MCF 10A (cell line): ENCODE data around the gene KLHL7. TPM values are rescaled to one million over a fixed set of nuclear protein-coding genes. Genes with fewer than 3 reads are reported as not detected.

Source experiments
- Bru-seq: library from RNA; stranded (reverse); fragments of 400-500 nt; gene quantifications from one replicate; lab custom pipeline; 2021; lab: Mats Ljungman, UMichigan
- BruChase-seq, 2 experiments: library from RNA; stranded (reverse); fragments of 400-500 nt; gene quantifications; one replicate each; lab custom pipeline; 2021; lab: Mats Ljungman, UMichigan
- BruUV-seq: library from RNA; stranded (reverse); fragments of 400-500 nt; replicated peaks from 2 replicates; lab custom pipeline; 2021; lab: Mats Ljungman, UMichigan
- CTCF ChIA-PET: fragments of 300-600 bp; sonication (Branson Sonifier 250); formaldehyde crosslinking; extraction: SDS; loops from one replicate; lab custom pipeline; 2021; ENCODE audit warnings: antibody characterized with exemption, inconsistent platforms; lab: Yijun Ruan, JAX
- POLR2A ChIA-PET: fragments of 300-600, 350-650 bp; sonication (Branson Sonifier 250); formaldehyde crosslinking; extraction: SDS; loops from one replicate; lab custom pipeline; 2020; ENCODE audit warnings: antibody characterized with exemption, inconsistent platforms; lab: Yijun Ruan, JAX
- DNase-seq: peaks from one replicate; pipeline ENCODE4 v3.0.0-alpha.2; 2018; ENCODE audit not compliant: unreplicated experiment
- H3K27ac Mint-ChIP-seq: one replicate; pipeline ENCODE4 v1.8.0; 2022; ENCODE audit warnings: mild to moderate bottlenecking, low read depth, mixed read lengths; ENCODE audit not compliant: unreplicated experiment
- H3K27me3 Mint-ChIP-seq: one replicate; pipeline ENCODE4 v1.8.0; 2022; ENCODE audit warnings: mixed read lengths; ENCODE audit not compliant: insufficient read depth, unreplicated experiment
- H3K36me3 Mint-ChIP-seq: one replicate; pipeline ENCODE4 v1.8.0; 2022; ENCODE audit warnings: mild to moderate bottlenecking, moderate library complexity, mixed read lengths; ENCODE audit not compliant: insufficient read depth, unreplicated experiment
- H3K4me1 Mint-ChIP-seq: one replicate; pipeline ENCODE4 v1.8.0; 2022; ENCODE audit warnings: mixed read lengths; ENCODE audit not compliant: insufficient read depth, unreplicated experiment
- H3K4me3 Mint-ChIP-seq: one replicate; pipeline ENCODE4 v1.8.0; 2022; ENCODE audit warnings: mild to moderate bottlenecking, moderate library complexity, mixed read lengths; ENCODE audit not compliant: unreplicated experiment
- H3K9me3 Mint-ChIP-seq: one replicate; pipeline ENCODE4 v1.8.0; 2022; ENCODE audit warnings: mixed read lengths; ENCODE audit not compliant: unreplicated experiment
- intact Hi-C: fragments of 100-400 bp; cut with micrococcal nuclease; formaldehyde crosslinking; loops from 2 replicates; pipeline ENCODE4 v1.14.1; 2022
- long read RNA-seq: library from polyadenylated mRNA; stranded (forward); transcript quantifications from one replicate; pipeline ENCODE4 v2.0.0, GENCODE V29; 2022
- total RNA-seq: library from RNA; stranded (reverse); gene quantifications from 2 replicates; pipeline ENCODE4 v1.2.3, GENCODE V29; 2022
- TF ChIP-seq, protein P1 (sequence below): fragments of 200-600 bp; IDR thresholded peaks from one replicate; pipeline ENCODE4 v1.8.0; 2022; ENCODE audit warnings: antibody characterized with exemption, mild to moderate bottlenecking; ENCODE audit not compliant: unreplicated experiment

The KLHL7 gene, protein sequence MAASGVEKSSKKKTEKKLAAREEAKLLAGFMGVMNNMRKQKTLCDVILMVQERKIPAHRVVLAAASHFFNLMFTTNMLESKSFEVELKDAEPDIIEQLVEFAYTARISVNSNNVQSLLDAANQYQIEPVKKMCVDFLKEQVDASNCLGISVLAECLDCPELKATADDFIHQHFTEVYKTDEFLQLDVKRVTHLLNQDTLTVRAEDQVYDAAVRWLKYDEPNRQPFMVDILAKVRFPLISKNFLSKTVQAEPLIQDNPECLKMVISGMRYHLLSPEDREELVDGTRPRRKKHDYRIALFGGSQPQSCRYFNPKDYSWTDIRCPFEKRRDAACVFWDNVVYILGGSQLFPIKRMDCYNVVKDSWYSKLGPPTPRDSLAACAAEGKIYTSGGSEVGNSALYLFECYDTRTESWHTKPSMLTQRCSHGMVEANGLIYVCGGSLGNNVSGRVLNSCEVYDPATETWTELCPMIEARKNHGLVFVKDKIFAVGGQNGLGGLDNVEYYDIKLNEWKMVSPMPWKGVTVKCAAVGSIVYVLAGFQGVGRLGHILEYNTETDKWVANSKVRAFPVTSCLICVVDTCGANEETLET
- total RNA-seq, result 17.9 and 19.1 TPM in 2 replicates
- Bru-seq, nascent RNA, result percentile 54 among the genes with signal in this experiment
- BruChase-seq, experiment 1, labeled RNA remaining after a 6-hour chase, result percentile 58 among the genes with signal in this experiment
- percentile 57 among the genes with signal in this experiment for BruChase-seq, experiment 2, labeled RNA remaining after a 2-hour chase
- long read RNA-seq, full-length matches to known transcripts, result 36 of 44 reads
- long read RNA-seq, partial matches to known transcripts, result 2 of 44 reads
- long read RNA-seq, other reads (novel, unspliced or antisense), result 6 of 44 reads

DNA sequence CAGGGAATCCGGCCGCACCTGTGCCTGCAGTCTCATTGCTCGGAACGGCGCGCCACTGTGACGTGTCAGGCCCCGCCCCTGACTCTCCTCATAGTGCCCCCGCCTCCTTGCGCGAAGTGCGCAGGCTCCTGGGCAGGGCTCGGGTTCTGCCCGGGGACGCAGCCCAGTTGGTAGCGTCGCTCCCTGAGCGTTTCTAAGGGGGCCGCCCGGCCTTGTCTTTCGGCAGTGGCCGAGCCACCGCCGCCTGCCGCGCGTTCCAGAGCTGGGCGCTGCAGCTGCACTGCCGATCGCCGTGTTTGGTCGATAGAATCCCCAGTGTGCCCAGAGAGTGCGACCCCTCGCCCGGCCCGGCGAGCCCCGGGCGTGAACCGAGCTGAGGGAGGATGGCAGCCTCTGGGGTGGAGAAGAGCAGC is at the start of gene KLHL7:
KLHL7 (plus strand) TSS at position 142 of the 413 bp plus-strand sequence; CDS start at position 384, 242 bp downstream.
- Mint-ChIP-seq H3K27ac (peak within 1 kb of the TSS; percentile 96), H3K9me3 (no peaks in the 10 kb centered on the region), H3K4me1 (peaks cover 34% of the 10 kb centered on the region), H3K4me3 (peak within 1 kb of the TSS; percentile 94), H3K27me3 (no peaks in the 10 kb centered on the region), H3K36me3 (no peaks in the 10 kb centered on the region)
- intact Hi-C loops, result loop anchor here (1.0 kb wide), 1 partner anchor 77 kb away; the partner anchor contains the start of gene NUP42
- TF ChIP-seq, protein P1, sequence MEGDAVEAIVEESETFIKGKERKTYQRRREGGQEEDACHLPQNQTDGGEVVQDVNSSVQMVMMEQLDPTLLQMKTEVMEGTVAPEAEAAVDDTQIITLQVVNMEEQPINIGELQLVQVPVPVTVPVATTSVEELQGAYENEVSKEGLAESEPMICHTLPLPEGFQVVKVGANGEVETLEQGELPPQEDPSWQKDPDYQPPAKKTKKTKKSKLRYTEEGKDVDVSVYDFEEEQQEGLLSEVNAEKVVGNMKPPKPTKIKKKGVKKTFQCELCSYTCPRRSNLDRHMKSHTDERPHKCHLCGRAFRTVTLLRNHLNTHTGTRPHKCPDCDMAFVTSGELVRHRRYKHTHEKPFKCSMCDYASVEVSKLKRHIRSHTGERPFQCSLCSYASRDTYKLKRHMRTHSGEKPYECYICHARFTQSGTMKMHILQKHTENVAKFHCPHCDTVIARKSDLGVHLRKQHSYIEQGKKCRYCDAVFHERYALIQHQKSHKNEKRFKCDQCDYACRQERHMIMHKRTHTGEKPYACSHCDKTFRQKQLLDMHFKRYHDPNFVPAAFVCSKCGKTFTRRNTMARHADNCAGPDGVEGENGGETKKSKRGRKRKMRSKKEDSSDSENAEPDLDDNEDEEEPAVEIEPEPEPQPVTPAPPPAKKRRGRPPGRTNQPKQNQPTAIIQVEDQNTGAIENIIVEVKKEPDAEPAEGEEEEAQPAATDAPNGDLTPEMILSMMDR, result no peak
- no TSS peak for BruUV-seq
- CTCF ChIA-PET, result interaction anchor here (0.7 to 2.0 kb wide), 10 partner anchors 10 to 547 kb away, joined by 3 to 14 read pairs (median 4); no protein-coding TSS in a partner anchor
- POLR2A ChIA-PET, result interaction anchor here (0.7 to 4.6 kb wide), 30 partner anchors 8 to 1159 kb away, joined by 3 to 99 read pairs (median 6); partner anchors contain the start of genes CCDC126, CDCA7L, NUP42 and TOMM7
- DNase-seq, result peak; percentile 95

DNA sequence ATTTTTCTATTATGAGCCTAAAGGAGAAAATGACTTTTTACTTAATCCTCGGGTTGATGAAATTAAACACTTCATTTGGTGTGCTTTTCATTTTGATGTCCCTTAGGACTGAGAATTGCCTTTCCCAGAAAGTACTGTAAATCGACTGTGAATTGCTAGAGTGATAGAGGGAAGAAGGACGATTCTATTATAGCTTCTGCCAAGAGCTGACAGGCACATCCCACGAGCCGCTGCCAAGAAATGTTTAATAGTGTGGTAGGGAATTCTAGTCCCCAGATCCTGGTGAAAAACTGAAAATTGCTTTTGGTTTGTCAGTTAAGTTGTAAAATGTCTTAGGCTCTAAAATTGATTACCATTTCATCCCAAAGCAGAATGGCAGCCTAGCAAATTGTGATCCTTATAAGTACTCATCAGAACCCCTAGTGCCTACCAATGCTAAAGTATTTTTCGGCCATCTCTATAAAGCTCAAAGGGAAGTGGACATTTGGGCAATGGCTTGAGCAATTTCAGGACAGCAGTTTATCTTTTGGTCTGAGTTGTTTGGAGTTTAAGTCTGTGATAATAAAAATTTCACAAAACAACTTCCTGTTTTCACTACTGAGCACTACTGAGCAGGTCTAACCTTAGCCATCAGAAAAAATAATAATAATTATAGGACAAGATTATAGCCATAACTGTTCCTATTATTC is 47.0 kb upstream of the KLHL7 start:
- H3K27ac Mint-ChIP-seq, result no peak overlapping the region
- no peaks in the 10 kb centered on the region for H3K4me1 Mint-ChIP-seq

DNA sequence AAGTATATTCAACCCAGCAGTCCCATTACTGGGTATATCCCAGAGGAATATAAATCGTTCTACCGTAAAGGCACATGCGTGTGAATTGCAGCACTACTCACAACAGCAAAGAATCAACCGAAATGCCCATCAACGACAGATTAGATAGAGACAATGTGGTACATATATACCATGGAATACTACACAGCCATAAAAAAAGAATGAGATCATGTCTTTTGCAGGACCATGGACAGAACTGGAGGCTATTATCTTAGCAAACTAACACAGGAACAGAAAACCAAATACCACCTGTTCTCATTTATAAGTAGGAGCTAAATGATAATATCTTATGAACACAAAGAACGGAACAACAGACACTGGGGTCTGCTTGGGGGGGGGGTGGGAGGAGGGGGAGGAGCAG is 44.3 kb upstream of the KLHL7 start:
- DNase-seq, result no peak
- intact Hi-C loops, result no loop called here
- ChIA-PET CTCF (interaction anchor here (1.0 kb wide), 3 partner anchors 11 to 334 kb away, joined by 3 to 4 read pairs (median 4); partner anchors contain the start of gene IL6), POLR2A (no interaction called here)
- Mint-ChIP-seq H3K27ac (no peak overlapping the region), H3K4me3 (no peak overlapping the region), H3K36me3 (peaks cover 5% of the 10 kb centered on the region), H3K9me3 (no peaks in the 10 kb centered on the region), H3K4me1 (no peaks in the 10 kb centered on the region), H3K27me3 (no peaks in the 10 kb centered on the region)
- no TSS peak for BruUV-seq
- TF ChIP-seq, protein P1, result no peak

More for the DNA sequence above, 47.0 kb upstream of the KLHL7 start:
- no peaks in the 10 kb centered on the region for H3K27me3 Mint-ChIP-seq
- CTCF ChIA-PET, result interaction anchor here (0.6 to 8.8 kb wide), 2 partner anchors 497 to 514 kb away, joined by 3 to 120 read pairs; no protein-coding TSS in a partner anchor
- H3K9me3 Mint-ChIP-seq, result no peaks in the 10 kb centered on the region
- POLR2A ChIA-PET, result interaction anchor here (0.6 to 1.5 kb wide), 2 partner anchors 46 to 277 kb away, joined by 3 to 5 read pairs; no protein-coding TSS in a partner anchor
- H3K4me3 Mint-ChIP-seq, result no peak overlapping the region
- no TSS peak for BruUV-seq
- no peak for DNase-seq
- intact Hi-C loops, result loop anchor here (5.0 to 10.0 kb wide), 2 partner anchors 84 to 126 kb away; no protein-coding TSS in a partner anchor
- peaks cover 5% of the 10 kb centered on the region for H3K36me3 Mint-ChIP-seq
- TF ChIP-seq, protein P1, result no peak
